HG02885 (cell line): ENCODE measurements around the gene SHISAL1.
"Not testable (repeated sequence)": the region's sequence is repeated elsewhere in the genome, so short reads cannot be mapped to it uniquely, and the experiment has no call there.

Source experiments
- ATAC-seq: cut with Tn5 transposase; IDR thresholded peaks from one replicate; pipeline ENCODE4 v1.9.1; 2021; ENCODE audit warnings: mild to moderate bottlenecking; ENCODE audit not compliant: unreplicated experiment, poor library complexity

Gene SHISAL1

GRCh38 chr22:44329179-44329796 is 16.5 kb upstream of the SHISAL1 start:
- ATAC-seq, result no peak

- ATAC-seq, result no peak
Observed at GRCh38 chr22:44328762-44329161, 16.0 kb upstream of the SHISAL1 start.

- ATAC-seq, result no peak
Observed at GRCh38 chr22:44328326-44328725, 15.6 kb upstream of the SHISAL1 start.

- no peak for ATAC-seq
Observed at GRCh38 chr22:44326491-44326885, 13.7 kb upstream of the SHISAL1 start.

- no peak for ATAC-seq
Observed at GRCh38 chr22:44325718-44326490, 13.2 kb upstream of the SHISAL1 start.

GRCh38 chr22:44323140-44323790 is 10.5 kb upstream of the SHISAL1 start:
- not testable (repeated sequence) for ATAC-seq

GRCh38 chr22:44319685-44320084 is 6.9 kb upstream of the SHISAL1 start:
- ATAC-seq, result no peak

- no peak for ATAC-seq
Observed at GRCh38 chr22:44318751-44319150, 6.0 kb upstream of the SHISAL1 start.

GRCh38 chr22:44317886-44318637 is 5.3 kb upstream of the SHISAL1 start:
- no peak for ATAC-seq

- no peak for ATAC-seq
Observed at GRCh38 chr22:44317123-44317444, 4.3 kb upstream of the SHISAL1 start.

GRCh38 chr22:44316393-44317122 is 3.8 kb upstream of the SHISAL1 start:
- no peak for ATAC-seq

GRCh38 chr22:44314425-44315067 is 1.8 kb upstream of the SHISAL1 start:
- no peak for ATAC-seq

GRCh38 chr22:44313385-44314006 is 745 bp upstream of the SHISAL1 start:
- no peak for ATAC-seq

- ATAC-seq, result no peak
Observed at GRCh38 chr22:44311855-44312170, 938 bp downstream of the SHISAL1 start.

- no peak for ATAC-seq
Observed at GRCh38 chr22:44311104-44311854, 1.5 kb downstream of the SHISAL1 start.

GRCh38 chr22:44309647-44310046 is 3.1 kb downstream of the SHISAL1 start:
- ATAC-seq, result no peak

- no peak for ATAC-seq
Observed at GRCh38 chr22:44309137-44309536, 3.6 kb downstream of the SHISAL1 start.

- no peak for ATAC-seq
Observed at GRCh38 chr22:44307509-44308169, 5.1 kb downstream of the SHISAL1 start.
